Islet of Langerhans (tissue), 1 donor: ENCODE measurements around the gene ANAPC2.

Experiments used
- FAIRE-seq: peaks from one replicate; lab custom pipeline; 2011; peaks lifted over from hg19 to GRCh38; lab: Jason Lieb, UNC

ANAPC2 gene

DNA sequence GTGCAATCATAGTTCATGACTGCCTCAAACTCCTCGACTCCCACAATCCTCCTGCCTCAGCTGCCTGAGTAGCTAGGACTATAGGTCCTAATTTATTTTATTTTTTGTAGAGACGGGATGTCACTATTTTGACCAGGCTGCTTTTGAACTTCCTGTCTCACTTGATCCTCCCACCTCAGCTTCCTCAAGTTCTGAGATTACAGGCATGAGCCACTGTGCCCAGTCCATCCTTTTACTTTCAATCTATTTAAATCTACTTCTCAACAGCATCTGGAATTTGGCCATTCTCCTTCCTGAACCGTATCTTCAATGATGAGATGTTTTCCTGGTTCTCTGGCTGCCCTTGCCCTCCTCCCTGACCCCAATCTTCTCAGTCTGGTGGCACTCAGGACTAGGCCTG lies 61.6 kb downstream of the ANAPC2 start:
- no peak for FAIRE-seq
